ENCODE data around the gene PTPN11. TPM values are rescaled to one million over a fixed set of nuclear protein-coding genes. Genes with fewer than 3 reads are reported as not detected.

The PTPN11 gene
- total RNA-seq, 2 experiments from 2014 or later, result 56.2 to 123 TPM

GRCh38 chr12:112393328-112393727, 25.4 kb upstream of the PTPN11 start:
- Histone ChIP-seq H3K79me2 (ENCODE audit: insufficient read depth, low read depth, low read length) (no peaks in the 10 kb centered on the region), H3K9me2 (ENCODE audit: insufficient read depth, low read length) (no peaks in the 10 kb centered on the region), H3K4me1 (ENCODE audit: insufficient read depth, low read length, poor library complexity, severe bottlenecking) (no peaks in the 10 kb centered on the region), H3K4me2 (ENCODE audit: low read length) (no peak overlapping the region), H4K20me1 (ENCODE audit: insufficient read depth, low read length) (no peaks in the 10 kb centered on the region), H3K4me3 (ENCODE audit: low read depth, low read length, poor library complexity, severe bottlenecking) (no peak overlapping the region), H3K36me3 (ENCODE audit: insufficient read depth, low read length) (no peaks in the 10 kb centered on the region), H2AFZ (ENCODE audit: low read length) (no peak overlapping the region), H3K27ac (ENCODE audit: low read depth, low read length, poor library complexity, severe bottlenecking) (no peak overlapping the region), H3K9me3 (ENCODE audit: low read length) (no peaks in the 10 kb centered on the region)
- TF ChIP-seq EZH2phosphoT487 (IDR thresholded peaks at IDR 0.05; ENCODE audit: borderline replicate concordance, low read depth, low read length) (no peak), CTCF (conservative IDR thresholded peaks at IDR 0.05; ENCODE audit: low read length) (no peak)
- intact Hi-C loops (cut with micrococcal nuclease; ENCODE audit: unreplicated experiment), result no loop called here
- no peak for DNase-seq (ENCODE audit: low spot score)
- POLR2A ChIA-PET, result interaction anchor here (0.9 kb wide), 1 partner anchor 9 kb away, joined by 4 read pairs; no protein-coding TSS in a partner anchor
- BruUV-seq (replicated peaks), result no TSS peak
- CTCF ChIA-PET (ENCODE audit: unreplicated experiment), result no interaction called here

- Histone ChIP-seq H2AFZ (ENCODE audit: low read length) (no peak overlapping the region), H3K9me3 (ENCODE audit: low read length) (no peaks in the 10 kb centered on the region), H4K20me1 (ENCODE audit: insufficient read depth, low read length) (peaks cover 16% of the 10 kb centered on the region; the same call in 1 of the 2 replicates), H3K4me2 (ENCODE audit: low read length) (no peak overlapping the region), H3K9me2 (ENCODE audit: insufficient read depth, low read length) (no peaks in the 10 kb centered on the region), H3K4me3 (ENCODE audit: low read depth, low read length, poor library complexity, severe bottlenecking) (no peak overlapping the region), H3K4me1 (ENCODE audit: insufficient read depth, low read length, poor library complexity, severe bottlenecking) (peaks cover 7% of the 10 kb centered on the region), H3K36me3 (ENCODE audit: insufficient read depth, low read length) (peaks cover 28% of the 10 kb centered on the region), H3K27ac (ENCODE audit: low read depth, low read length, poor library complexity, severe bottlenecking) (no peak overlapping the region), H3K79me2 (ENCODE audit: insufficient read depth, low read depth, low read length) (peaks cover 8% of the 10 kb centered on the region; the same call in 1 of the 2 replicates)
- no peak for DNase-seq (ENCODE audit: low spot score)
- ChIA-PET POLR2A (no interaction called here), CTCF (ENCODE audit: unreplicated experiment) (no interaction called here)
- intact Hi-C loops (cut with micrococcal nuclease; ENCODE audit: unreplicated experiment), result no loop called here
- TF ChIP-seq CTCF (conservative IDR thresholded peaks at IDR 0.05; ENCODE audit: low read length) (no peak), EZH2phosphoT487 (IDR thresholded peaks at IDR 0.05; ENCODE audit: borderline replicate concordance, low read depth, low read length) (no peak)
- no TSS peak for BruUV-seq (replicated peaks)
Measured at GRCh38 chr12:112401054-112401453, 17.7 kb upstream of the PTPN11 start.

GRCh38 chr12:112401903-112402498, 16.7 kb upstream of the PTPN11 start:
- Histone ChIP-seq H3K4me1 (ENCODE audit: insufficient read depth, low read length, poor library complexity, severe bottlenecking) (peaks cover 17% of the 10 kb centered on the region), H3K4me2 (ENCODE audit: low read length) (no peak overlapping the region), H3K27ac (ENCODE audit: low read depth, low read length, poor library complexity, severe bottlenecking) (no peak overlapping the region), H3K4me3 (ENCODE audit: low read depth, low read length, poor library complexity, severe bottlenecking) (no peak overlapping the region), H3K79me2 (ENCODE audit: insufficient read depth, low read depth, low read length) (peaks cover 17% of the 10 kb centered on the region; the same call in 1 of the 2 replicates), H2AFZ (ENCODE audit: low read length) (no peak overlapping the region), H3K36me3 (ENCODE audit: insufficient read depth, low read length) (peaks cover 38% of the 10 kb centered on the region), H3K9me2 (ENCODE audit: insufficient read depth, low read length) (no peaks in the 10 kb centered on the region), H3K9me3 (ENCODE audit: low read length) (no peaks in the 10 kb centered on the region), H4K20me1 (ENCODE audit: insufficient read depth, low read length) (peaks cover 16% of the 10 kb centered on the region; the same call in 1 of the 2 replicates)
- DNase-seq (ENCODE audit: low spot score), result no peak
- intact Hi-C loops (cut with micrococcal nuclease; ENCODE audit: unreplicated experiment), result no loop called here
- CTCF ChIA-PET (ENCODE audit: unreplicated experiment), result no interaction called here
- BruUV-seq (replicated peaks), result no TSS peak
- no peak for TF ChIP-seq CTCF (conservative IDR thresholded peaks at IDR 0.05; ENCODE audit: low read length)
- TF ChIP-seq EZH2phosphoT487 (IDR thresholded peaks at IDR 0.05; ENCODE audit: borderline replicate concordance, low read depth, low read length), result no peak
- POLR2A ChIA-PET, result interaction anchor here (0.5 to 1.5 kb wide), 6 partner anchors 8 to 285 kb away, joined by 3 to 4 read pairs (median 4); no protein-coding TSS in a partner anchor
